ENCODE data around the gene CTPS2. TPM values are rescaled to one million over a fixed set of nuclear protein-coding genes. Genes with fewer than 3 reads are reported as not detected.
"Not testable (repeated sequence)": the region's sequence is repeated elsewhere in the genome, so short reads cannot be mapped to it uniquely, and the experiment has no call there.

CTPS2 gene, protein sequence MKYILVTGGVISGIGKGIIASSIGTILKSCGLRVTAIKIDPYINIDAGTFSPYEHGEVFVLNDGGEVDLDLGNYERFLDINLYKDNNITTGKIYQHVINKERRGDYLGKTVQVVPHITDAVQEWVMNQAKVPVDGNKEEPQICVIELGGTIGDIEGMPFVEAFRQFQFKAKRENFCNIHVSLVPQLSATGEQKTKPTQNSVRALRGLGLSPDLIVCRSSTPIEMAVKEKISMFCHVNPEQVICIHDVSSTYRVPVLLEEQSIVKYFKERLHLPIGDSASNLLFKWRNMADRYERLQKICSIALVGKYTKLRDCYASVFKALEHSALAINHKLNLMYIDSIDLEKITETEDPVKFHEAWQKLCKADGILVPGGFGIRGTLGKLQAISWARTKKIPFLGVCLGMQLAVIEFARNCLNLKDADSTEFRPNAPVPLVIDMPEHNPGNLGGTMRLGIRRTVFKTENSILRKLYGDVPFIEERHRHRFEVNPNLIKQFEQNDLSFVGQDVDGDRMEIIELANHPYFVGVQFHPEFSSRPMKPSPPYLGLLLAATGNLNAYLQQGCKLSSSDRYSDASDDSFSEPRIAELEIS
- total RNA-seq = 5.7 TPM
- long read RNA-seq, transcript CTPS2-201 (19 exons, 3,629 nt) = major isoform, 7 of 10 reads
- long read RNA-seq, partial matches to known transcripts = 0 of 10 reads
- long read RNA-seq, other reads (novel, unspliced or antisense) = 3 of 10 reads

DNA sequence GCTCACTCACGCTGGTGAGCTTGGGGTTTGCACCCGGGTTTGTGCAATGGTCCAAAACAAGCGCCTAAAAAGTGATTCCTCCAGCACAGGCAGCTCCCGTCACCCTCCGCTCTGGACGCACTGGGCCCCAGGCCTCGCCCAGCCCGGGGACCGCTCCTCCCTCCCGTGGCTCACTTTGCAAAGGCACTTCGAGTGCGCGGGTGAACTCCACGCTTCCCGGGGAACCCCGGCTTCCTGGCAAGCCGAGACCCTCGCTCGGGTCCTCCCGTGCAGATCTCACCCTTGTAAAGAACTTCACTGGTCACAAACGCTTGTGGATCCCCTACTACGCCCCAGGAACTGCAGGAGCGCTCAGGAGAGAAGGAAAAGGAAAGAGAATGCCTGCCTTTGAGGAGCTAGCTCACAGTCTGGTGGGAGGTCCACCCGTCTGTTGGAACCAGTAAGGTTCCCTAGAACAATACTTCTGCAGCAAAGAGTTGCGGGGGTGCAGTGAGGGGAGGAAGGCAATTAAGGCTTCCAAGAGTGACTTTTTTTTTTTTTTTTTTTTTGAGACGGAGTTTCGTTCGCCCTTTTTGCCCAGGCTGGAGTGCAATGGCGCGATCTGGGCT lies at the start of gene CTPS2:
TSS of gene CTPS2 (minus strand) at position 122 of the 608 bp plus-strand sequence. CDS start 9,767 bp downstream, outside the sequence.
- DNase-seq (peak; percentile 74), ATAC-seq (peak; percentile 96)
- intact Hi-C loops (cut with micrococcal nuclease) = no loop called here

DNA sequence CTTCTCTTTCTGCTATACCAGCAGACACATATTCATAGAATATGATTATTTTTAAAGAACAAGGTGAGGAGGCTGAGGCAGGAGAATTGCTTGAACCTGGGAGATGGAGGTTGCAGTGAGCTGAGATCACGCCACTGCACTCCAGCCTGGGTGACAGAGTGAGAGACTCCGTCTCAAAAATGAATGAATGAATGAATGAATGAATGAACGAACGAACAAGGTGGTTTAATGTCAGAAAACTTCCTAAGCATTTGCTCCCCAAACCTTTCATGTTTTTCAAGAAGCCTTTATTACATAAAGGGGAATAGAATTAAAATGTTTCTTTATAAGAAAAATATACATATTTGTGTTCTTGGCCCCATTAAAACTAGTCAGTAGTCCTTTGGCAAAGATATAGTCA lies 49.0 kb upstream of the CTPS2 start:
- intact Hi-C loops (cut with micrococcal nuclease); DNase-seq; ATAC-seq: not testable (repeated sequence)

DNA sequence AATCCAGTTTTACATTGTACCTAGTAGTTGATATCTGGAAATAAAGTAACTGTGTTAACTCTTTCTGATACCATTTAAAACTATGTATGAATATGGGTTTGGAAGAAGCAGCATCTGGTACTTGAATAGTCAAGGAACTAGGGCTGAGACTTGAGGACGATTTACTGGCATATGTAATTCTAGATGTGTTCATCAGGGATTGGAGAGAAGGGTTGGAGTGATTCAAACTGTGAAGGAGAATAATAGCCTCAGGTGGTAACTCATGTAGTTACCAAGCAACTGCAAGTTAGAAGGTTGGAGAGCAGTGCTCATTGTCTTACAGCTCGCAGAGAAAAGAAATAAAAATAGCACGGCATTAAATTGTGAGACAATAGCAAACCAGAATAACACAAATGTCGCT lies 44.3 kb upstream of the CTPS2 start:
- ATAC-seq (no peak), DNase-seq (no peak)
- intact Hi-C loops (cut with micrococcal nuclease) = no loop called here

DNA sequence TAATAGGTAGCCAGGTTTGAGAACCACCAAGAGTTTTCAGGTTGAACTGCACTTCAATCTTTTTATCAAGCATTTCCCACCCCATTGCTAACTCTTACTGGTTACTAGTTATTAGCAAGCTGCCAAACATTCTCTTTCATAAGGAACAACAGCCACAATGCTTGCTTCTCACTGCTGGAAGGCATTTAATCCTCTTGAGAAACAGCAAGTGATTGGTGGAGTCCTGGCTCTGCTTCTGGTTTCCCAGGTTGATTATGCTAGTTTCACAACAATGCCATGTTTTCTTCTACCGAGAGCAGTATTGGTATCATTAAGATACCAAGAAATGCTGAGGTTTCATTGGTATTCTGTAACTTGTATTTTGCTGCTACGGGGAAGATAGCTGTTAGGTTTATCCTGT lies 41.5 kb upstream of the CTPS2 start:
- DNase-seq (no peak), ATAC-seq (no peak)
- intact Hi-C loops (cut with micrococcal nuclease) = no loop called here

DNA sequence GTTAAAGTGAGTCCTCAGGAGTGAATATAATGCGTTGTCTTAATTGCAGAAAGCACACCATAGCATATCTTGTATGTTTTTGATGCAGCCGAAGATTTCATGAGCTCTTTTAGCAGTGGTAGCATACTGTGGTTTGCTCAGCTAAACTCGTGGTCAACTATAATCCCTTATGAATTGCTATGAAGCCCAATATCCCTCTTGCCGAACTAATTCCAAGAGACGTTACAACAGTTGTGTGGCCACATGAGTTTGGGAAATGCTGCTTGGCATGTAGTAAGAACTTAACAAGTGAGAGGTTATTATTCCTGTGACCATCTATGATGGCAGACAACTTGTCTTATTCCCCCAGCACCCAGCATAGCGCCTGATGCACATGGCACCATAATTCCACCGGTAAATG lies 37.7 kb upstream of the CTPS2 start:
- ATAC-seq (no peak), DNase-seq (no peak)
- intact Hi-C loops (cut with micrococcal nuclease) = no loop called here

DNA sequence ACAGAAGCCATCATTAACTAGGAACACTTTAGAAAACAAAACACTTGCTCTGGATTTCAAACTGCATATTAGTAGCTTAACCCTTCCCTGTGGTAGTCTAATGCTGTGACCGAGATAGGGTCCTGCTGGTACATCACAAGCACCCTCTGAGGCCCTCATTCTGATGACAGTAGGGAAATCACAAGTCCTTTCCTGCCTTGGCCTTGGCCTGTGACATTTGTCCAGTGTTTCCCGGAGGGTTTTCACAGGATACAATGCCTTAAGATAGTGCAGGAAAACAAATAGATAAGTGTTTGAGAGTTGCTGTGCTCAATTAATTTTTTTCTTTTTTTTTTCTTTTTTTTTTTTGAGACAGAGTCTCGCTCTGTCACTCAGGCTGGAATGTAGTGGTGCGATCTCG lies 36.0 kb upstream of the CTPS2 start:
- no peak for DNase-seq
- intact Hi-C loops (cut with micrococcal nuclease) = no loop called here
- no peak for ATAC-seq

DNA sequence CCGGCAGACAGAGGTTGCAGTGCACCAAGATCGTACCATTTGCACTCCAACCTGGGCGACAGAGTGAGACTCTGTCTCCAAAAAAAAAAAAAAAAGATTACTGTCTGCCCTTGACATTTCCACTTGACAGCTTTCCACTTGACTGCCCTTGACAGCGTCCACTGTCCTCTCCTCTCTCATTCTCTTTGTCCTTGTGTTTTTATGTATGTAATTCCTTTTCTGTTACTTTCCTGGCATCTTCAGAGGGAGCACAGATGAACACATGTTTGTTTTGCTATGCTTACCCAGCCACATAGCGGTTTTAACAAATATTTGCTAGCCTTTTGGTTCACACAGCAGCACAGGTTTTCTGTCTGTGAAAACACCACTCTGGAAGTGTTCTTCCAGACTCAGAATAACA lies 33.2 kb upstream of the CTPS2 start:
- DNase-seq = no peak
- intact Hi-C loops (cut with micrococcal nuclease) = no loop called here
- ATAC-seq = peak; percentile 50

DNA sequence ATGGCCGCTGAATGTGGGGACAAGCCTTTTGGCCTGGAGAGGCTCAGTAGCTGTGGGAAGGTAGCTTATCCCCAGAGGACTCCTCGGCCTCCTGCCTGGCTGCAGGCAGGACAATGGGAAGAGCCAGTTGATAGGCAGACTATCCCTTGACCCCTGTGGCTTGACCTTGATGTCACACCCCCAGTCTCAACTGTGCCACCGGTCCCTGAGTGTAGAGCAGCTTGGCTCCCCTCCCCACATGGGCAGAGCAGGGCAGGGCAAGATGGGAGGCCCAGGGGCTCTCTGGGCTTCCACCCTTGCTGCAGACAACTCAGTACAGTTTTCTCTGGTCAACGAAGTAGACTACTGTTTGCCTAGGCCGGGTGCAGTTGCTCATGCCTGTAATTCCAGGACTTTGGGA lies 32.6 kb upstream of the CTPS2 start:
- ATAC-seq (peak; percentile 21), DNase-seq (no peak)
- intact Hi-C loops (cut with micrococcal nuclease) = no loop called here

DNA sequence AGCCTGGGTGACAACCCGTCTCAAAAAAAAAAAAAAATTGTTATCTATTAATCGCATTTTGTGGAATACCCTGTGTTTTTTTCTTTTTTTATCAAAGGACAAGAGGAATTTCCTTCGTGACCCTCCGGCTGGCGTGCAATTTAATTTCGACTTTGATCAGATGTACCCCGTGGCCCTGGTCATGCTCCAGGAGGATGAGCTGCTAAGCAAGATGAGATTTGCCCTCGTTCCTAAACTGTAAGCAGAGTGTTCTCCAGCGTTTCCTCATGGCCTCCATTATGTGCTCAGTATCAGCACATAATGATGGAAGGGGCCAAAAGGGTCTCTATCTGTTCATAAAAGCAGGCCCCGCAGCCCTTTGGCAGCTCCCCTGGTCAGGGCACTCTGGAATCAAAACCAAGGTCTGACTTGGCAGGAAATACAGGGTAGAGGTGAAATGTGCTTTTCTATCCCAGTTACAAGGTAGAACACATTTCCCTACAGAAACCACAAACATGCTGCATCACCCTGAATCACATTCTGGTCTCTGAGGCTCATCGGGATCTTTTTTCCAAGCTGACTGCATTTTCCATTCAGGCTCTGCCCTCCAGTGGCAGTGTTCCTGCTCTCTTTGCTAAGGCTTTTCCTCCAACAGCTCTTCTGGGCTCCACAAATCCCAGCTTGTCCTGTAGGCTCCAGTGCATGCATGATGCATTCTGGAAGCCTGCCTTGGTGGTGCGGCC lies 31.3 kb upstream of the CTPS2 start:
- ATAC-seq = no peak

DNA sequence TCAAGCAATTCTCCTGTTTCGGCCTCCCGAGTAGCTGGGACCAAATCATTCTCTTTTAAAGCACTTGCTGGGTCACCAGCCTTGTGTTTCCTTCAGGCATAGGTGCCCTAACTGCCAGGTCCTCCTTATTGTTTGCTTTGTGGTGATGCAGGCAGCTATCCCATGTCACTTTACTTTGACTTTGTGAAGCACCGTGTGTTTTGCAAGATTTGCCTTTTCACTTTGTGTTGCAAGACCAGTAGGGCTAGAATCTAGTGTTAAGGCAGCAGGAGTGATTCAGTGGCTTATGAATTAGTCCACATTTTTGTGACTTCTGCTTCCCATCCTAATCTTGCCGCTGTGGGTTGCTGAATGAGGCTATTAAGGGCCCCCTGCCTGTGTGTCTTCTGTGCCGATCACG lies 27.1 kb upstream of the CTPS2 start:
- DNase-seq (no peak), ATAC-seq (no peak)
- intact Hi-C loops (cut with micrococcal nuclease) = no loop called here

More for the DNA sequence above, 31.3 kb upstream of the CTPS2 start:
- intact Hi-C loops (cut with micrococcal nuclease) = no loop called here
- no peak for DNase-seq

DNA sequence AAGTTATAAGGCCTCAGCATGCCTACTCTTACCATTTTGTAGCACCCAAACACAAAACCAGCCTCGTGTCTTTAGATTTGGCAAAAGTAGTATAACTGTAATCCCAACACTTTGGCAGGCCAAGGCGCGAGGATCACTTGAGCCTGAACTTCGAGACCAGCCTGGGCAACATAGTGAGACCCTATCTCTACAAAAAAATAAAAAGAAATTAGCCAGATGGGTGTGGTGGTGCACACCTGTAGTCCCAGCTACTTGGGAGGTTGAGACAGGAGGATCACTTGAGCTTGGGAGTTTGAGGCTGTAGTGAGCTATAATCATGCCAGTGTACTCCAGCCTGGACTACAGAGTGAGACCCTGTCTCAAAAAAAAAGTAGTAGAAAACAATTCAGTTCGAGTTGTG lies 24.6 kb upstream of the CTPS2 start:
- intact Hi-C loops (cut with micrococcal nuclease) = no loop called here
- DNase-seq (no peak), ATAC-seq (no peak)

DNA sequence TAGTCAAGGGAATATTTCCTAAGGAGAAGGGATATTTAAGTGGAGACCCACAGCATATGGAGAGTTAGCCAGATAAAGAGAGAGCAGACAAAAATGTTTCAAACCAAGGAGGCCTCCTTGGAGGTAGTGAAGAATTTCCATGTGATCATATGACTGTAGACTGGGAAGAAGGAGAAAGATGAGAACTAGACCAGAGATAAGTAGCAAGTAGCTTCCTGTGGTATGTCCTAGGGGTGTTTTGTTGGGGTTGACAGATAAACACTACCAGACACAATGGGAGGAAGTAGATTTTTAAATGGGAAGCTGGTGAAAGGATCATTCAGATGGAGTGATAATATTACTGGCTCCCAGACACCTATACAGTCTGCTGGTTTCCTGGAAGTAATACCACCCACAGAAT lies 20.5 kb upstream of the CTPS2 start:
- ATAC-seq = no peak
- intact Hi-C loops (cut with micrococcal nuclease) = no loop called here

DNA sequence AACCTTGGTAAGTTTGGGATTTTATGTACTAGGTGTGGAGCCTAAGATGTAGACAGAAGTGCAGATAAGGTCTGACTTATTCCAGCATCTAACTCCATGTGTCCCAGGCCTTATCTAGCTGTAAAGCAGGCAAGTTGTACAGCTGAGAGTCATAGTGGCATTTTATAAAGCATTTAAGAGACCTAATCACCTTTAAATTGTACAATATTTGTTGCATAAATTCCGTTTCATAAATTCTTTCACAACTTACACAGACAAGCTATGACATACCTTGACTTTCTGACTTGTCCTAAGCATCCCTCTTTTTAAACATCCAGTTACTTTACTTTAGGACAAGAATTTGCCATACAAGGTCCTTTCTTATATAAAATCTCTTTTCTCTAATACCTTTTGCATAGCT lies 18.0 kb upstream of the CTPS2 start:
- DNase-seq (no peak), ATAC-seq (no peak)
- intact Hi-C loops (cut with micrococcal nuclease) = no loop called here

More for the DNA sequence above, 20.5 kb upstream of the CTPS2 start:
- no peak for DNase-seq

DNA sequence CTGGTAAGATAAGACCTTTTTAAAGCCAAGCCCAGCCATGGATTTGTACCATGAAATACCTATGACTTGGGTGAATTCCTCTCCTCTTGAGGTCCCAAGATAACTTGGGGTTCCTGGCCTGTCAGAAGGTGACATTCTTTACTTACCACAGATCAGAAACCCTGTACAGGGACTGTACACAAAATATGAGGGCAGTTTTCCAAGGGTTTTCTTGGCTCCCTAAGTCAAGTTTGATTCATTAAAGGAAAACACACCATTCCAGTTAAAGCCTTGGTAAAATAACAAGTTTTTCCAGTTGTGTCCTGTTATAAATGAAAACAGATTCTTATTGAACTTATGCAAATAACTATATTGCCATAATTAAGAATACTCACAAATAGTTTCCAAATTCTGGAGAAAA lies 15.2 kb upstream of the CTPS2 start:
- intact Hi-C loops (cut with micrococcal nuclease) = no loop called here
- DNase-seq (no peak), ATAC-seq (no peak)

DNA sequence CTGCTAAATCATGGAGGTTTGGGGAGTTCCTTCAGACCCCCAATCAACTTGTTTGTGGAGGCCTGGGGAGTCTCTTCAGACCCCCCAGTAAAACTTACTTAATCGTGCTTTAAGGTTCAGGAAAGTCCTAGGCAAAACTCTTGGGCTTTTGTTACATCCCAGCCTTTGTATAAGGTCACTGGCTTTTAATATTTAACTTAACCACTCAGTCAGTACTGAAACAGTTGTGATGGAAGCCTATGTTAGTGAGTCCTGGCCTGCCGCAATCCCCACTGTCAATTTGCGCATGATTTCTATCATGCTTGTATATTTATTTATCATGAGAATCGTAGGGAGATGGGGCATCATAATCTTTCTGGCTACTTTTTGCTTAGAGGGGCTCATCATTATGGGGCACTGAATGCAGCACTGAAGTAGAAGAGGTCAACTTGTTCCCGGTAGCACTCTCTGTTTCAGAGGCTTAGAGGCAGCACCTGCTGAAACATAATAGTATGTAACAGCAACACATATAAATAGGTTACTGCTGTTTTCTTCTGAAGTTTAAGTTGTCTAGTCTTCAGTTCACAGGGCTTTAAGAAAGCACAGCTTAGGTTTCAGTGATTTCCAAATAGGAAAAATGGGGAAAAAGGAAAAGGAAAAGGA lies 14.0 kb upstream of the CTPS2 start:
- intact Hi-C loops (cut with micrococcal nuclease); ATAC-seq; DNase-seq: not testable (repeated sequence)

DNA sequence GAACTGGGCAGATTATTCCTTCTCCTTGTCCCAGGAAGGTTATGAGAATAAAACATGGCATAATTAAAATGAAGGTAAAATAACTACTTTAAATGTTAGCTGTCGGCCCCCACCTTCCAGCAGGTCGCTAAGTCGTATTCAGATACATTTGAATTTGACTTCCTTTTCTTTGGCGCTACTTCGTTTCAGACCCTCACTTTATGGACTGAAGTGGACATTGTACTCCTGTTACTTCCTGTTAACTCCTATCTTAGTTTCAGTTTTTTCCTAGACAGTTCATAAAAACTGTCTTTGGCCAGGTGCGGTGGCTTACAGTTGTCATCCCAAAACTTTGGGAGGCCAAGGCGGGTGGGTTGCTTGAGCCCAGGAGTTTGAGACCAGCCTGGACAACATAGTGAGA lies 12.6 kb upstream of the CTPS2 start:
- intact Hi-C loops (cut with micrococcal nuclease) = no loop called here
- ATAC-seq = no peak
- no peak for DNase-seq

DNA sequence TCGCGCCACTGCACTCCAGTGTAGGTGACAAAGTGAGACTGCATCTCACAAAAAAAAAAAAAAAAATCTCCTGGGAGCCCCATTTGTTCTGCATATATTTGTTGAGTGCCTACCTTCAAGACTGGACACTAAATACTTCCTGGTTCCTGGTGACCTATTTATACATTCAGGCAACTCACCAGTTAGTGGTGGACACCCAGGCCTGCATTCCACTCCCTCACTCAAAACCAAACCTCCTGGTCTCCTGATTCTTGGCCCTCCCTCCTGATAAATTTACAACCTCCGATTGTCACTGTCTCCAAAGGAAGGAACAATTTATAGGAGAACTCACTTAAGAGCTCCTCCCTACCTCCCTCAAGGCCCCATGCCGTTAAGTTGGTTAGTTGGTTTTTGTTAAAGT lies 10.0 kb upstream of the CTPS2 start:
- intact Hi-C loops (cut with micrococcal nuclease) = no loop called here
- DNase-seq (no peak), ATAC-seq (no peak)

DNA sequence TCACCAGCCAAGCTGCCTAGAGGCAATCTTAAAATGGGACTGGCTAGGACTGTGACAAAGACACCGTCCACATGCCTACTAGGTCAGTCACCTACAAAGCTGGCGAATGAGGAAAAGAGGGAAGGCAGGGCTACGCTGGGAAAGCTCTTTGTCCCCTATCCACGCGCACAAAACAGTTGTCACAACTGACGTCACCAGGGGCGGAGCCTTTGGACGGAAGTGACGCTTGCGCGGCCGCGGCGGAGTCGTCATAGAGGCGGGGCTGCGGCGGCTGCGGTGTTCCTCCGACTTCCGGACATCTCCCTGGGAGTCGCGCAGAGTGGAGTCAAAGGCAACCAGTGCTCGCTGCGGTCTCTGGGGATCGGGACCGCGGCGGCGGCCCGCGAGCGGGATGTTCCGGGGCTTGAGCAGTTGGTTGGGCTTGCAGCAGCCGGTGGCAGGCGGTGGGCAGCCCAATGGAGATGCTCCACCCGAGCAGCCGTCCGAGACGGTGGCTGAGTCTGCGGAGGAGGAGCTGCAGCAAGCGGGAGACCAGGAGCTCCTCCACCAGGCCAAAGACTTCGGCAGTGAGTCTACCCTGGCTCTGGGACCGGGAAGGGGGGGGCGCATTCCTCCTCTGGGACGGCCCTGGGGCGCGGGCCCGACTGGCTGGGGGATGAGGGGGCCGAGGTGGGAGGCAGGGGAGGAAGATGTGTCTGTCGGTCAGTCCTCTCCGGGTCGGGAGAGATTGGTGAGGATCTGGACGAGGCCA lies 7.0 kb upstream of the CTPS2 start, which contains the start of gene SYAP1:
TSS of gene SYAP1 (plus strand) at position 279 of the 751 bp plus-strand sequence. CDS start at position 392, 113 bp downstream.
- ATAC-seq (peak; percentile 98), DNase-seq (peak; percentile 94)
- intact Hi-C loops (cut with micrococcal nuclease) = no loop called here
